PFSK-1 (cell line): Measurements from ENCODE around the gene PI4KA.

Experiments used
- FOXP2 ChIP-seq: optimal IDR thresholded peaks from 2 replicates; pipeline ENCODE3; 2011; ENCODE audit warnings: borderline replicate concordance, control low read depth, inconsistent platforms; ENCODE audit not compliant: insufficient read depth; ENCODE audit errors: extremely low read length, extremely low read depth
- POLR2AphosphoS5 ChIP-seq: IDR thresholded peaks from 2 replicates; pipeline ENCODE4 v1.6.1; 2012; ENCODE audit warnings: low read depth, mild to moderate bottlenecking, control low read depth, low read length, moderate library complexity
- SIN3A ChIP-seq: IDR thresholded peaks from 2 replicates; pipeline ENCODE4 v1.6.1; 2012; ENCODE audit warnings: mild to moderate bottlenecking, low read length, moderate library complexity, borderline replicate concordance; ENCODE audit not compliant: insufficient read depth
- TAF1 ChIP-seq: IDR thresholded peaks from 2 replicates; pipeline ENCODE4 v1.6.1; 2012; ENCODE audit warnings: low read length, control low read depth, borderline replicate concordance; ENCODE audit not compliant: insufficient read depth
- TF ChIP-seq, protein P1 (sequence below), 2 experiments: IDR thresholded peaks; 2 replicates each; pipeline versions ENCODE4 v1.6.1 to v1.8.0; 2011 to 2012; ENCODE audit warnings: low read depth in 2 of 2, low read length in 2 of 2, control low read depth in 1 of 2, inconsistent platforms in 1 of 2, mild to moderate bottlenecking in 1 of 2, moderate library complexity in 1 of 2; ENCODE audit not compliant: insufficient read depth in 1 of 2

Gene PI4KA

DNA sequence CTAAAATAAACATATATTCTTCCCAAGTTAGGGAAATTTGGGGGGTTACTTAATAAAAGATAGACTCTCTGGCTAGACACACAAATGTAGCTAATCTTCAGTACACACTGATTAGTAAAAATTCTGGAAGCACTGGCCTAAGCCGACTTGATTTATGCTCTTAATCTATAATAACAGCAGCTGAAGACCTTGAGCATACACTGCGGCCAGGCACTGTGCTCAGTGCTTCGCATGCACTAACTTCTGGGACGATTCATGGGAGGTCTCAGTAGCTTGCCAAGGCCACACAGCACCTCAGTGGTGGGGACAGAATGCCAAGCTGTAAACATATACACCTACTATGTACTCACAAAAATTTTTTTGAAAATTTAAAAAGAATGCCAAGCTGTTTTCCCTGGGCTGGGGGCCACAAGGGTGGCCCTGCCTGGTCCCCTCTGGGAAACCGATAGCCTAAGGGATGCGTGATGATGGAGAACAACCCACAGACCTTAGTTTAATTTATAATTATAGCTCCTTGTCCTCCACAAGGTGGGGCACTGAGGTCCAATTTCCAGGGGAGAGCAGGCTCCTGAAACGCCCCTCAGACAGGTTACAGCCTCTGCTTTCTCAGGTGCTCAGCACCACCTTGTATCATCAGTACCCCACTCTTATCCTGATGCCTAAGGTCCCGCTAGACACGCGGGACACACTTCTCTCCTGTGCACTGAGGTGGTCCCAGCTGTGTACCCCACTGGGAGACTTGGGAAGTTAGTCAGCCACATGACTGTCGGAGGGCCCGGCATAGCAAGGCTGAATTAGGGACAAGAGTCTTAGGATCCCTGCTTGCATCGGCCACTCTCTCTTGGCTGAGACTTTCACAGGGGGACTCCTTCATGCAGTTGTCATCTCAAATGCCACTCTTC, 64.6 kb downstream of the PI4KA start:
- TF ChIP-seq SIN3A (no peak), FOXP2 (no peak), POLR2AphosphoS5 (no peak), TAF1 (no peak)
- TF ChIP-seq, protein P1, sequence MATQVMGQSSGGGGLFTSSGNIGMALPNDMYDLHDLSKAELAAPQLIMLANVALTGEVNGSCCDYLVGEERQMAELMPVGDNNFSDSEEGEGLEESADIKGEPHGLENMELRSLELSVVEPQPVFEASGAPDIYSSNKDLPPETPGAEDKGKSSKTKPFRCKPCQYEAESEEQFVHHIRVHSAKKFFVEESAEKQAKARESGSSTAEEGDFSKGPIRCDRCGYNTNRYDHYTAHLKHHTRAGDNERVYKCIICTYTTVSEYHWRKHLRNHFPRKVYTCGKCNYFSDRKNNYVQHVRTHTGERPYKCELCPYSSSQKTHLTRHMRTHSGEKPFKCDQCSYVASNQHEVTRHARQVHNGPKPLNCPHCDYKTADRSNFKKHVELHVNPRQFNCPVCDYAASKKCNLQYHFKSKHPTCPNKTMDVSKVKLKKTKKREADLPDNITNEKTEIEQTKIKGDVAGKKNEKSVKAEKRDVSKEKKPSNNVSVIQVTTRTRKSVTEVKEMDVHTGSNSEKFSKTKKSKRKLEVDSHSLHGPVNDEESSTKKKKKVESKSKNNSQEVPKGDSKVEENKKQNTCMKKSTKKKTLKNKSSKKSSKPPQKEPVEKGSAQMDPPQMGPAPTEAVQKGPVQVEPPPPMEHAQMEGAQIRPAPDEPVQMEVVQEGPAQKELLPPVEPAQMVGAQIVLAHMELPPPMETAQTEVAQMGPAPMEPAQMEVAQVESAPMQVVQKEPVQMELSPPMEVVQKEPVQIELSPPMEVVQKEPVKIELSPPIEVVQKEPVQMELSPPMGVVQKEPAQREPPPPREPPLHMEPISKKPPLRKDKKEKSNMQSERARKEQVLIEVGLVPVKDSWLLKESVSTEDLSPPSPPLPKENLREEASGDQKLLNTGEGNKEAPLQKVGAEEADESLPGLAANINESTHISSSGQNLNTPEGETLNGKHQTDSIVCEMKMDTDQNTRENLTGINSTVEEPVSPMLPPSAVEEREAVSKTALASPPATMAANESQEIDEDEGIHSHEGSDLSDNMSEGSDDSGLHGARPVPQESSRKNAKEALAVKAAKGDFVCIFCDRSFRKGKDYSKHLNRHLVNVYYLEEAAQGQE (IDR thresholded peaks at IDR 0.05; ENCODE audit: insufficient read depth in 1 of 2, low read depth in 2 of 2, low read length in 2 of 2) = no peak

DNA sequence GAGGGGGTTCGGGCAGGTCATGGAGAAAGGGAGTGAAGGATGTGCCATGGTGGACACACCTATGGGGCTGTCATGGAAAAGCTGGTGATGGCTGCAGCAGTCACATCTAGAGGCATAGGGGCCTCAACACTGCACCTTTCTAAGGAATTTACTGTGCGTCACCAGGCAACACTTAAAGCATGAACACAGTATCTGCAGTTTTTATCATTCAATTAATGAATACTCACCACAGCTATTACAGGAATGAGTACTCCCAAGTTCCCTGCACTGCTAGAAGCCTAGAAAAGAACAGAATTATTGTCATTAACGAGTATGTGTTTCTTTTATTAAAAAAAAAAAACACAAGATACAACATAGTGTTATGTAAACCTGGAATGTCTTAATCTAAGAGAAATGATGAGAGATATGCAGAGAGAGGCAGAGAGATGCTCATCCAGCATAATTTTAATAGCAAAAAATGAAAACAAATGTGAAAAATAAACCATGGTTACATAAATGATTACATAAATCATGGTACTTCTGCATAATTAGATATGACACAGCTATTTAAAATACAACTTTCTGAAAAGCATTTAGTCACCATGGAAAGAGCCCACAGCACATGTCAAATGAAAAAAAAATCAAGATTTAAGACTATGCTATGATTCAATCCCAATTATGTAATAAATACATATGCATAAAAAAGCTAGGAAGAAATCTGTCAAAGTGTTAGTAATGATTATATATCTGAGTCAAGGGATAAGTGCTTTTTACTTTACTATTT, 65.5 kb downstream of the PI4KA start:
- TF ChIP-seq TAF1 = no peak

GRCh38 chr22:20792221-20792965, 66.2 kb downstream of the PI4KA start:
- TF ChIP-seq, protein P1 (IDR thresholded peaks at IDR 0.05; ENCODE audit: insufficient read depth in 1 of 2, low read depth in 2 of 2, low read length in 2 of 2) = no peak
- no peak for TF ChIP-seq FOXP2
- no peak for TF ChIP-seq TAF1
- no peak for TF ChIP-seq POLR2AphosphoS5
- TF ChIP-seq SIN3A = no peak

DNA sequence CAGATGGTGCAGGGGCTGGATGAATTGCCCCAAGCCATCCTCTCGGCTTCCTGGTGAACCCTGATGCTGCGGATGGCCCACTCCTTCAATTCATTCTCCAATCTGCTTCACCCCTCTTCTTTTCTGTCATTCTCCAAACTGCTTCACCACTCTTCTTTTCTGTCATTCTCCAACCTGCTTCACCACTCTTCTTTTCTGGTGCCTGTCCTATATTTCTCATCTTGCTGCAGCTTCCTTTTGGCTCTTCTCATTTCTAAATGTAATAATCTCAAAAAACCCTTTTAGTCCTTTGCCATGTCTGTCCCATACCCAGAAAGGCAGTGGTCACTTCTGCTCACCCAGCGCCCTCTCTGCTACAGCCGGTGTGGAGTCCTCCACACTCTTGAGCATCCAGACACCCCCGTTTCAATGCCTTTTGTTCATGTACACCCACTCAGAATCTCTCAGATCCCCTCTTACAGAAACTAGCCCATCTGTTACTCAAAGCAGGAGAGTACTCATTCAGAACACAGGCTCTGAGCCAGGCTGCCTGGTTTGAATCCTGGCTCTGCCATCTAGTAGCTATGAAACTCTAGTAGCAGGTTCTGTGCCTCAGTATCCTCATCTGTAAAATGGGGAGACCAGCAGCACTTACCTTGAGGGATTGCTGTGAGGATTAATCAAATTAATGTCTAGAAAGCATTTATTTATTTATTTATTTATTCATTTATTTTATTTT, 69.8 kb downstream of the PI4KA start:
- TF ChIP-seq POLR2AphosphoS5 (no peak), TAF1 (no peak), FOXP2 (no peak), SIN3A (no peak)
- TF ChIP-seq, protein P1 (IDR thresholded peaks at IDR 0.05; ENCODE audit: insufficient read depth in 1 of 2, low read depth in 2 of 2, low read length in 2 of 2) = no peak
